Liver (tissue), 3 donors: ENCODE results near the gene PRDM5.

Experiments
- CTCF ChIP-seq: fragments of 150-350 bp; IDR thresholded peaks from 2 replicates; pipeline ENCODE4 v1.5.1; 2017; ENCODE audit warnings: improper control_type of control experiment, low read depth, low read length; ENCODE audit not compliant: missing input control
- GABPA ChIP-seq, 2 donors: IDR thresholded peaks in 1 of 2; conservative IDR thresholded peaks in 1 of 2; 2 replicates each; pipeline ENCODE4 v1.6.1; 2016; ENCODE audit warnings: antibody characterized with exemption in 2 of 2, mild to moderate bottlenecking in 1 of 2, moderate library complexity in 1 of 2
- SP1 ChIP-seq: IDR thresholded peaks from 2 replicates; pipeline ENCODE4 v1.6.1; 2018; ENCODE audit warnings: antibody characterized with exemption, mild to moderate bottlenecking
- donor health status: healthy.
- donor health status: healthy.

DNA sequence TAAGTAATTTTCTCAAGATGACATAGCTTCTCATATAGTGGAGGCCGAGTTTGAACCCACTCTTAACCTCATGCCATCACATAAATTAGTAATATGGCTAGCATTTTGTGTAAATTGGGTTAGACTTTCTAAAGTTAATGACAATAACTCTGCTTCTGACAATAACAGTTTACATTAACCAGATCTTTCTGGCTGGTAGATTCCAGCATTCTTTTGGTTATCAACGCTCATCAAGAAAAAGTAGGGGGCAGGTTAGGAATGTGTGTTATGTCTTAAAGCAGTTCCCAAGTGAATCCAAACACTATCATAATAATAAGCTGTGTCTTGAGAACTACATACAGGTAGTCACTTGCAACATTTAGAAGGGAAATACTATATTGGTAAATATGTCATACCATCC lies 162.5 kb downstream of the PRDM5 start:
- TF ChIP-seq SP1 (no peak), CTCF (no peak), GABPA (IDR thresholded peaks at IDR 0.05 in 1 of 2, conservative IDR thresholded peaks at IDR 0.05 in 1 of 2) (no peak)
